Testis (tissue), 3 donors: ENCODE results near the gene RRP36. TPM values are rescaled to one million over a fixed set of nuclear protein-coding genes. Genes with fewer than 3 reads are reported as not detected.

Experiments used
- DNase-seq: peaks from one replicate; pipeline ENCODE4 v3.0.0-alpha.2; 2019
- H3K27ac ChIP-seq, 2 donors: fragments of 200-600 bp; sonication (generic); one replicate each; pipeline ENCODE4 v1.5.1; 2019
- H3K27me3 ChIP-seq: fragments of 200-600 bp; sonication (generic); one replicate; pipeline ENCODE4 v1.5.1; 2019
- H3K36me3 ChIP-seq: fragments of 200-600 bp; sonication (generic); one replicate; pipeline ENCODE4 v1.5.1; 2017; ENCODE audit warnings: low read depth; ENCODE audit errors: missing control alignments
- H3K4me1 ChIP-seq: fragments of 200-600 bp; sonication (generic); one replicate; pipeline ENCODE4 v1.5.1; 2019
- H3K4me3 ChIP-seq, 2 donors: fragments of 200-600 bp; sonication (generic); one replicate each; pipeline ENCODE4 v1.5.1; 2017 to 2019
- H3K9me3 ChIP-seq: fragments of 200-600 bp; sonication (generic); one replicate; pipeline ENCODE4 v1.5.1; 2017
- CTCF ChIP-seq, 3 experiments: fragments of 450-650 bp in 2 of 3; fragments of 200-600 bp in 1 of 3; sonication (generic) in 1 of 3; IDR thresholded peaks; one replicate each; pipeline ENCODE4 v1.5.1; 2016 to 2019; ENCODE audit warnings: antibody characterized with exemption in 3 of 3, mild to moderate bottlenecking in 2 of 3, moderate library complexity in 1 of 3
- POLR2A ChIP-seq: fragments of 450-650 bp; IDR thresholded peaks from one replicate; pipeline ENCODE4 v1.6.1; 2017; ENCODE audit warnings: antibody characterized with exemption, mild to moderate bottlenecking, moderate library complexity
- WGBS, 2 donors: methylation state at CpG; one replicate each; pipeline ENCODE4 v1.1.5; 2018; 5-methylcytosine and 5-hydroxymethylcytosine counted together
- intact Hi-C: fragments of 100-400 bp; cut with DNase I; formaldehyde crosslinking; loops from one replicate; pipeline ENCODE4 v1.15.1; 2023; ENCODE audit warnings: low total_unique reads
- polyA plus RNA-seq: library from polyadenylated mRNA; stranded (reverse); fragments of 350-450 nt; fragmentation: Illumina TruSeq; extraction: RNeasy Lipid Tissue Mini Kit (QIAGEN cat#74804); gene quantifications from one replicate; pipeline ENCODE4 v1.2.3, GENCODE V29; 2014; ENCODE audit warnings: low read depth, low replicate concordance; ENCODE audit not compliant: insufficient read depth
- total RNA-seq, 2 donors: library from RNA; depleted of rRNA; stranded (reverse); fragments of >200 nt; gene quantifications; one replicate each; pipeline ENCODE4 v1.2.3, GENCODE V29; 2016

RRP36 gene
- total and polyA plus RNA-seq, 3 donors from 2014 or later, result 34.2 to 49.5 (median 39.9) TPM

GRCh38 chr6:43047998-43048397 is 26.6 kb downstream of the RRP36 start:
- H3K4me1 ChIP-seq, result peaks cover 11% of the 10 kb centered on the region
- H3K4me3 ChIP-seq, result no peak overlapping the region
- TF ChIP-seq POLR2A (no peak), CTCF (IDR thresholded peaks at IDR 0.05) (no peak)
- WGBS, 2 donors, result 84 to 89% methylated on average over 1 to 7 of the region's 7 CpGs
- no peaks in the 10 kb centered on the region for H3K9me3 ChIP-seq
- H3K36me3 ChIP-seq, result no peaks in the 10 kb centered on the region
- intact Hi-C loops, result no loop called here
- no peak for DNase-seq
- no peaks in the 10 kb centered on the region for H3K27me3 ChIP-seq
- H3K27ac ChIP-seq, result no peak overlapping the region

- intact Hi-C loops, result no loop called here
- H3K9me3 ChIP-seq, result no peaks in the 10 kb centered on the region
- no peak for TF ChIP-seq POLR2A
- TF ChIP-seq CTCF (IDR thresholded peaks at IDR 0.05), result no peak
- no peak for DNase-seq
- no peak overlapping the region for H3K27ac ChIP-seq
- no peaks in the 10 kb centered on the region for H3K27me3 ChIP-seq
- H3K36me3 ChIP-seq, result no peaks in the 10 kb centered on the region
- H3K4me3 ChIP-seq, result no peak overlapping the region
- peaks cover 18% of the 10 kb centered on the region for H3K4me1 ChIP-seq
- 89 to 97% methylated on average over 12 to 17 of the region's 17 CpGs for WGBS, 2 donors
Observed at GRCh38 chr6:43050981-43051380, 29.6 kb downstream of the RRP36 start.

GRCh38 chr6:43052225-43052841 is 30.9 kb downstream of the RRP36 start:
- intact Hi-C loops, result no loop called here
- Histone ChIP-seq H3K27ac (no peak overlapping the region), H3K9me3 (no peaks in the 10 kb centered on the region), H3K4me1 (peaks cover 18% of the 10 kb centered on the region), H3K36me3 (no peaks in the 10 kb centered on the region), H3K27me3 (no peaks in the 10 kb centered on the region), H3K4me3 (no peak overlapping the region)
- TF ChIP-seq POLR2A (no peak), CTCF (IDR thresholded peaks at IDR 0.05) (no peak)
- DNase-seq, result no peak
- WGBS, 2 donors, result 80 to 82% methylated on average over 11 to 19 of the region's 19 CpGs

GRCh38 chr6:43052842-43053544 is 31.6 kb downstream of the RRP36 start:
- peaks cover 18% of the 10 kb centered on the region for H3K4me1 ChIP-seq

More at GRCh38 chr6:43052842-43053544, 31.6 kb downstream of the RRP36 start:
- peak; percentile 61 for DNase-seq
- Histone ChIP-seq H3K4me3 (peak overlapping the region; percentile 66 to 84), H3K27ac (peak overlapping the region; percentile 85 to 87), H3K9me3 (no peaks in the 10 kb centered on the region), H3K36me3 (no peaks in the 10 kb centered on the region), H3K27me3 (no peaks in the 10 kb centered on the region)
- TF ChIP-seq CTCF (IDR thresholded peaks at IDR 0.05) (no peak), POLR2A (no peak)
- intact Hi-C loops, result no loop called here
- 6 to 7% methylated on average over 22 of the region's 22 CpGs for WGBS, 2 donors
